Peyer's patch (tissue), 4 donors: ENCODE data around the gene ALDH9A1. TPM values are rescaled to one million over a fixed set of nuclear protein-coding genes. Genes with fewer than 3 reads are reported as not detected.

Experiments used
- DNase-seq, 3 donors: peaks; one replicate each; pipeline ENCODE4 v3.0.0-alpha.2; 2017 to 2019
- H3K27ac ChIP-seq, 4 donors: fragments of 200-600 bp; sonication (generic); one replicate each; pipeline ENCODE4 v1.5.1; 2016 to 2019
- H3K27me3 ChIP-seq, 2 donors: fragments of 200-600 bp; sonication (generic); one replicate each; pipeline ENCODE4 v1.5.1; 2019
- H3K36me3 ChIP-seq, 3 donors: fragments of 200-600 bp; sonication (generic); one replicate each; pipeline ENCODE4 v1.5.1; 2016 to 2019
- H3K4me1 ChIP-seq, 4 donors: fragments of 200-600 bp; sonication (generic); one replicate each; pipeline ENCODE4 v1.5.1; 2016 to 2019
- H3K4me3 ChIP-seq, 4 donors: fragments of 200-600 bp; sonication (generic); 1 replicate in 3 of 4; 2 replicates in 1 of 4; pipeline ENCODE4 v1.5.1; 2016 to 2019; ENCODE audit warnings: mild to moderate bottlenecking in 1 of 4
- H3K9me3 ChIP-seq, 4 donors: fragments of 200-600 bp; sonication (generic); one replicate each; pipeline ENCODE4 v1.5.1; 2016 to 2019; ENCODE audit warnings: mild to moderate bottlenecking in 1 of 4
- CTCF ChIP-seq, 6 experiments: fragments of 450-650 bp in 4 of 6; fragments of 200-600 bp in 2 of 6; sonication (generic) in 1 of 6; IDR thresholded peaks; one replicate each; pipeline ENCODE4 v1.5.1; 2017 to 2019; ENCODE audit warnings: antibody characterized with exemption in 6 of 6, mild to moderate bottlenecking in 3 of 6, moderate library complexity in 1 of 6
- POLR2A ChIP-seq, 2 donors: fragments of 450-650 bp; IDR thresholded peaks; one replicate each; pipeline ENCODE4 v1.5.1; 2017; ENCODE audit warnings: antibody characterized with exemption in 2 of 2, mild to moderate bottlenecking in 2 of 2, moderate library complexity in 2 of 2
- total RNA-seq, 4 donors: library from RNA; depleted of rRNA; stranded (reverse); fragments of >200 nt; gene quantifications; one replicate each; pipeline ENCODE4 v1.1.0, GENCODE V29; 2016

The ALDH9A1 gene
- total RNA-seq, 4 donors from 2014 or later = 54.5 to 104 (median 74.0) TPM

GRCh38 chr1:165637427-165637826 is 60.9 kb downstream of the ALDH9A1 start:
- DNase-seq = no peak

GRCh38 chr1:165635823-165636222 is 62.5 kb downstream of the ALDH9A1 start:
- no peaks in the 10 kb centered on the region for H3K27me3 ChIP-seq
- H3K27ac ChIP-seq = no peak overlapping the region
- peaks cover 0 to 9% (median 0%) of the 10 kb centered on the region in 3 donors for H3K36me3 ChIP-seq
- H3K4me1 ChIP-seq = peaks cover 0 to 53% (median 2%) of the 10 kb centered on the region in 4 donors
- H3K4me3 ChIP-seq = no peak overlapping the region
- no peak for DNase-seq
- TF ChIP-seq CTCF (IDR thresholded peaks at IDR 0.05) = no peak
- no peak for TF ChIP-seq POLR2A (IDR thresholded peaks at IDR 0.05)
- no peaks in the 10 kb centered on the region for H3K9me3 ChIP-seq

More at GRCh38 chr1:165637427-165637826, 60.9 kb downstream of the ALDH9A1 start:
- H3K36me3 ChIP-seq = peaks cover 0 to 9% (median 0%) of the 10 kb centered on the region in 3 donors
- H3K9me3 ChIP-seq = no peaks in the 10 kb centered on the region
- peaks cover 0 to 50% (median 2%) of the 10 kb centered on the region in 4 donors for H3K4me1 ChIP-seq
- no peaks in the 10 kb centered on the region for H3K27me3 ChIP-seq
- H3K27ac ChIP-seq = peak overlapping the region in 3 of 4 donors; percentile 2 to 68 (median 5)
- H3K4me3 ChIP-seq = no peak overlapping the region
- TF ChIP-seq POLR2A (IDR thresholded peaks at IDR 0.05) (no peak), CTCF (IDR thresholded peaks at IDR 0.05) (no peak)

- no peaks in the 10 kb centered on the region for H3K27me3 ChIP-seq
- TF ChIP-seq POLR2A (IDR thresholded peaks at IDR 0.05) (no peak), CTCF (IDR thresholded peaks at IDR 0.05) (no peak)
- no peak overlapping the region for H3K27ac ChIP-seq
- H3K4me1 ChIP-seq = peaks cover 0 to 53% (median 2%) of the 10 kb centered on the region in 4 donors
- H3K36me3 ChIP-seq = peaks cover 0 to 9% (median 0%) of the 10 kb centered on the region in 3 donors
- H3K4me3 ChIP-seq = no peak overlapping the region
- H3K9me3 ChIP-seq = no peaks in the 10 kb centered on the region
- DNase-seq = no peak
Observed at GRCh38 chr1:165635329-165635728, 63.0 kb downstream of the ALDH9A1 start.

DNA sequence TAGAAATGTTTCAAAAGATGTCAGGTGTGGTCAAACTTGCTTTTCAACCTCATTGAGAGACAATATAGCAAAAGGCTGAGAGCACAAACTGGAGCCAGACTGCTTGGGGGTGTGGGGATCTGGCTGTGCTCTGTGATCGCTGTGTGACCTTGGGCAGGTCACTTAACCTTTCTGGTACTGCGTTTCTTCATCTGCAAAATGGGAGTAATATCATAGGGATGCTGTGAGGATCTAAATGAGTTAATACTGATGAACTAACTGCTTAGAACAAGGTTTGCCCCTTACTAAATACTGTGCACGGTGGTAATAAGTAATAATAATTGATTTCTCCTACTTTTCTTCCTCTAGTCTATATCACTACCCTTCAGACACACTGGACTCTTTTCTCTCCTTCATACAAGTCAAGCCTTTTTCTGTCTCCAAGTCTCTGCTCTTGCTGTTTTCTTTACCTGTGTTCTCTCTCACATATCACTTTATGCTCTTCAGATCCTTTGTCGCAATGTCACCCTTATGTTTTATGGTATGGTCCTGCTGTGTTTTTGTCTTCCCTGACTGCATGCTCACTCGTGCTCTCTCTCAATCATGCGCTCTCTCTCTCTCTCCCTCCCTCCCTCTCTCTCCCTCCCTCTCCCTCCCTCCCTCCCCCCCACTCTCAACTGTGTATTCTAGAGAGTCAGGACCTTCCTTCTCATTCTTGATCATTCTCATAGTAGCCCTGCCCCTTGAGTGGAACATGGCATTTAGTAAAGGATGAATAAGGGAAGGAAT is 64.0 kb downstream of the ALDH9A1 start:
- Histone ChIP-seq H3K4me3 (peak overlapping the region in 2 of 4 donors; percentile 15 to 68), H3K36me3 (peaks cover 0 to 9% (median 0%) of the 10 kb centered on the region in 3 donors), H3K9me3 (no peaks in the 10 kb centered on the region), H3K27ac (peak overlapping the region in 1 of 4 donors; percentile 25), H3K27me3 (no peaks in the 10 kb centered on the region), H3K4me1 (peaks cover 0 to 61% (median 2%) of the 10 kb centered on the region in 4 donors)
- DNase-seq = no peak
- TF ChIP-seq CTCF (IDR thresholded peaks at IDR 0.05) (no peak), POLR2A (IDR thresholded peaks at IDR 0.05) (no peak)

- Histone ChIP-seq H3K27me3 (no peaks in the 10 kb centered on the region), H3K4me3 (peak overlapping the region in 2 of 4 donors; percentile 68 to 78), H3K36me3 (peaks cover 0 to 4% (median 0%) of the 10 kb centered on the region in 3 donors), H3K9me3 (no peaks in the 10 kb centered on the region), H3K4me1 (peaks cover 0 to 59% (median 2%) of the 10 kb centered on the region in 4 donors), H3K27ac (peak overlapping the region in 1 of 4 donors; percentile 92)
- TF ChIP-seq POLR2A (IDR thresholded peaks at IDR 0.05) (peak in 1 of 2 donors; percentile 50), CTCF (IDR thresholded peaks at IDR 0.05) (no peak)
- DNase-seq = no peak
Observed at GRCh38 chr1:165633614-165634013, 64.7 kb downstream of the ALDH9A1 start.
